Measurements from ENCODE around the gene GRAP2.

DNA sequence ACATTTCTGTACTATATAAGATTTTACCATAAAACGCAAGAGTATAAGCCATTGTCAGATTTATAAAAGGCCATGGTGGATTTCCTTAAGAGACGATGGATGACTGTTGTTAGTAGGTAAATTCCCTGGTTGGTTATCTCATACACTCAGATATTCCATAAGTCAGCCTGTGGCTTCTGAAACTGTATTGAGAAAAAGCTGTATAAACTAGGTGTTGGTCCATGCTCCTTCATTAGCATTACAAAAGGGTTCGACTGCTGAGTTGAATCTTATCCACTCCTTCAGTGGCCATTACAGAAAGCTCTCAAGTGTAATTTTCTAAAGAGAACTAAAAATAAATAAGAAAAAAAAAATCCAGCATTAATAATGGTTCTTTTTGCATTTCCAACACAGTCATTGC is 5.3 kb downstream of the GRAP2 start:
- TF ChIP-seq, protein P1, sequence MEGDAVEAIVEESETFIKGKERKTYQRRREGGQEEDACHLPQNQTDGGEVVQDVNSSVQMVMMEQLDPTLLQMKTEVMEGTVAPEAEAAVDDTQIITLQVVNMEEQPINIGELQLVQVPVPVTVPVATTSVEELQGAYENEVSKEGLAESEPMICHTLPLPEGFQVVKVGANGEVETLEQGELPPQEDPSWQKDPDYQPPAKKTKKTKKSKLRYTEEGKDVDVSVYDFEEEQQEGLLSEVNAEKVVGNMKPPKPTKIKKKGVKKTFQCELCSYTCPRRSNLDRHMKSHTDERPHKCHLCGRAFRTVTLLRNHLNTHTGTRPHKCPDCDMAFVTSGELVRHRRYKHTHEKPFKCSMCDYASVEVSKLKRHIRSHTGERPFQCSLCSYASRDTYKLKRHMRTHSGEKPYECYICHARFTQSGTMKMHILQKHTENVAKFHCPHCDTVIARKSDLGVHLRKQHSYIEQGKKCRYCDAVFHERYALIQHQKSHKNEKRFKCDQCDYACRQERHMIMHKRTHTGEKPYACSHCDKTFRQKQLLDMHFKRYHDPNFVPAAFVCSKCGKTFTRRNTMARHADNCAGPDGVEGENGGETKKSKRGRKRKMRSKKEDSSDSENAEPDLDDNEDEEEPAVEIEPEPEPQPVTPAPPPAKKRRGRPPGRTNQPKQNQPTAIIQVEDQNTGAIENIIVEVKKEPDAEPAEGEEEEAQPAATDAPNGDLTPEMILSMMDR (IDR thresholded peaks at IDR 0.05), result no peak
- TF ChIP-seq SIN3A (IDR thresholded peaks at IDR 0.05; ENCODE audit: borderline replicate concordance, insufficient read depth, low read depth, low read length), result no peak
- no peak for TF ChIP-seq TCF7L2 (IDR thresholded peaks at IDR 0.05; ENCODE audit: low read depth, low read length)
- TF ChIP-seq POLR2AphosphoS5 (IDR thresholded peaks at IDR 0.05; ENCODE audit: low read depth, low read length), result no peak
- TF ChIP-seq, protein P2, sequence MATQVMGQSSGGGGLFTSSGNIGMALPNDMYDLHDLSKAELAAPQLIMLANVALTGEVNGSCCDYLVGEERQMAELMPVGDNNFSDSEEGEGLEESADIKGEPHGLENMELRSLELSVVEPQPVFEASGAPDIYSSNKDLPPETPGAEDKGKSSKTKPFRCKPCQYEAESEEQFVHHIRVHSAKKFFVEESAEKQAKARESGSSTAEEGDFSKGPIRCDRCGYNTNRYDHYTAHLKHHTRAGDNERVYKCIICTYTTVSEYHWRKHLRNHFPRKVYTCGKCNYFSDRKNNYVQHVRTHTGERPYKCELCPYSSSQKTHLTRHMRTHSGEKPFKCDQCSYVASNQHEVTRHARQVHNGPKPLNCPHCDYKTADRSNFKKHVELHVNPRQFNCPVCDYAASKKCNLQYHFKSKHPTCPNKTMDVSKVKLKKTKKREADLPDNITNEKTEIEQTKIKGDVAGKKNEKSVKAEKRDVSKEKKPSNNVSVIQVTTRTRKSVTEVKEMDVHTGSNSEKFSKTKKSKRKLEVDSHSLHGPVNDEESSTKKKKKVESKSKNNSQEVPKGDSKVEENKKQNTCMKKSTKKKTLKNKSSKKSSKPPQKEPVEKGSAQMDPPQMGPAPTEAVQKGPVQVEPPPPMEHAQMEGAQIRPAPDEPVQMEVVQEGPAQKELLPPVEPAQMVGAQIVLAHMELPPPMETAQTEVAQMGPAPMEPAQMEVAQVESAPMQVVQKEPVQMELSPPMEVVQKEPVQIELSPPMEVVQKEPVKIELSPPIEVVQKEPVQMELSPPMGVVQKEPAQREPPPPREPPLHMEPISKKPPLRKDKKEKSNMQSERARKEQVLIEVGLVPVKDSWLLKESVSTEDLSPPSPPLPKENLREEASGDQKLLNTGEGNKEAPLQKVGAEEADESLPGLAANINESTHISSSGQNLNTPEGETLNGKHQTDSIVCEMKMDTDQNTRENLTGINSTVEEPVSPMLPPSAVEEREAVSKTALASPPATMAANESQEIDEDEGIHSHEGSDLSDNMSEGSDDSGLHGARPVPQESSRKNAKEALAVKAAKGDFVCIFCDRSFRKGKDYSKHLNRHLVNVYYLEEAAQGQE (IDR thresholded peaks at IDR 0.05; ENCODE audit: insufficient read depth in 1 of 2, low read depth in 2 of 2, low read length in 1 of 2), result no peak

Data from Panc1 (cell line).